Liver (tissue), 9 donors: ENCODE data around the gene VGLL2. TPM values are rescaled to one million over a fixed set of nuclear protein-coding genes. Genes with fewer than 3 reads are reported as not detected.

Experiments used
- DNase-seq: peaks from one replicate; pipeline ENCODE4 v3.0.0-alpha.2; 2017; ENCODE audit warnings: low spot score
- H3K27ac ChIP-seq, 2 donors: one replicate each; pipeline ENCODE4 v1.7.0; 2013; ENCODE audit warnings: inconsistent platforms in 2 of 2, low read length in 2 of 2, control low read depth in 1 of 2, low read depth in 1 of 2, mild to moderate bottlenecking in 1 of 2
- H3K27me3 ChIP-seq, 4 donors: one replicate each; pipeline versions ENCODE4 v1.6.1 to v1.7.0; 2013; ENCODE audit warnings: low read length in 3 of 4, inconsistent platforms in 1 of 4, mild to moderate bottlenecking in 1 of 4, moderate library complexity in 1 of 4; ENCODE audit not compliant: control insufficient read depth in 4 of 4, insufficient read depth in 4 of 4
- H3K36me3 ChIP-seq, 4 donors: one replicate each; pipeline versions ENCODE4 v1.6.1 to v1.7.0; 2013; ENCODE audit warnings: low read length in 3 of 4, mild to moderate bottlenecking in 3 of 4, low read depth in 1 of 4, moderate library complexity in 1 of 4; ENCODE audit not compliant: control insufficient read depth in 4 of 4, insufficient read depth in 3 of 4
- H3K4me1 ChIP-seq, 4 donors: one replicate each; pipeline versions ENCODE4 v1.6.1 to v1.7.0; 2013; ENCODE audit warnings: low read length in 3 of 4, mild to moderate bottlenecking in 3 of 4, moderate library complexity in 1 of 4; ENCODE audit not compliant: control insufficient read depth in 4 of 4, insufficient read depth in 4 of 4
- H3K4me3 ChIP-seq, 3 donors: one replicate each; pipeline versions ENCODE4 v1.6.1 to v1.7.0; 2013; ENCODE audit warnings: low read length in 3 of 3, control low read depth in 1 of 3, low read depth in 1 of 3, mild to moderate bottlenecking in 1 of 3
- H3K9ac ChIP-seq, 2 donors: one replicate each; pipeline ENCODE4 v1.7.0; 2013; ENCODE audit warnings: low read length in 2 of 2, mild to moderate bottlenecking in 2 of 2, moderate library complexity in 2 of 2, control low read depth in 1 of 2, low read depth in 1 of 2
- H3K9me3 ChIP-seq, 4 donors: one replicate each; pipeline versions ENCODE4 v1.6.1 to v1.7.0; 2013; ENCODE audit warnings: low read length in 3 of 4; ENCODE audit not compliant: control insufficient read depth in 4 of 4
- FOXA2 ChIP-seq: IDR thresholded peaks from 2 replicates; pipeline ENCODE4 v1.6.1; 2016; ENCODE audit warnings: antibody characterized with exemption
- GABPA ChIP-seq, 2 donors: IDR thresholded peaks in 1 of 2; conservative IDR thresholded peaks in 1 of 2; 2 replicates each; pipeline ENCODE4 v1.6.1; 2016; ENCODE audit warnings: antibody characterized with exemption in 2 of 2, mild to moderate bottlenecking in 1 of 2, moderate library complexity in 1 of 2
- HNF4A ChIP-seq, 2 donors: conservative IDR thresholded peaks; 2 replicates each; pipeline ENCODE4 v1.6.1; 2016; ENCODE audit warnings: antibody characterized with exemption in 2 of 2, mild to moderate bottlenecking in 2 of 2
- JUND ChIP-seq, 2 donors: IDR thresholded peaks; 2 replicates each; pipeline ENCODE4 v1.6.1; 2016; ENCODE audit warnings: antibody characterized with exemption in 2 of 2
- RAD21 ChIP-seq, 2 donors: IDR thresholded peaks; 2 replicates each; pipeline ENCODE4 v1.6.1; 2016; ENCODE audit warnings: antibody characterized with exemption in 2 of 2, mild to moderate bottlenecking in 2 of 2
- RXRA ChIP-seq, 2 donors: IDR thresholded peaks; 2 replicates each; pipeline ENCODE4 v1.6.1; 2017 to 2018; ENCODE audit warnings: antibody characterized with exemption in 2 of 2, mild to moderate bottlenecking in 1 of 2
- TAF1 ChIP-seq: conservative IDR thresholded peaks from 2 replicates; pipeline ENCODE4 v1.6.1; 2016; ENCODE audit warnings: antibody characterized with exemption, mild to moderate bottlenecking
- YY1 ChIP-seq: IDR thresholded peaks from 2 replicates; pipeline ENCODE4 v1.6.1; 2016; ENCODE audit warnings: antibody characterized with exemption, mild to moderate bottlenecking
- WGBS: extraction: QIAGEN DNeasy Blood & Tissue Kit; methylation state at CpG from one replicate; pipeline ENCODE4 v1.1.7; 2013; 5-methylcytosine and 5-hydroxymethylcytosine counted together
- polyA plus RNA-seq, 2 donors: library from polyadenylated mRNA; stranded (reverse) in 1 of 2; unstranded in 1 of 2; fragments of 200-250 nt in 1 of 2; fragments of >200 nt in 1 of 2; fragmentation: Nextera tagmentation in 1 of 2; extraction: Ambion mirVana in 1 of 2; gene quantifications; one replicate each; pipeline versions ENCODE4 v1.2.1 to v1.2.3, GENCODE V29; 2013 to 2015
- total RNA-seq, 2 donors: library from RNA; depleted of rRNA; stranded (reverse); fragments of >200 nt; gene quantifications; one replicate each; pipeline ENCODE4 v1.2.3, GENCODE V29; 2014
- TF ChIP-seq, protein P1 (sequence below): IDR thresholded peaks from 2 replicates; pipeline ENCODE4 v1.6.1; 2016; ENCODE audit warnings: antibody characterized with exemption, mild to moderate bottlenecking
- TF ChIP-seq, protein P2 (sequence below): IDR thresholded peaks from 2 replicates; pipeline ENCODE4 v1.6.1; 2016; ENCODE audit warnings: antibody characterized with exemption
- TF ChIP-seq, protein P3 (sequence below): IDR thresholded peaks from 2 replicates; pipeline ENCODE4 v1.6.1; 2016; ENCODE audit warnings: antibody characterized with exemption
- TF ChIP-seq, protein P4 (sequence below): IDR thresholded peaks from 2 replicates; pipeline ENCODE4 v1.6.1; 2016; ENCODE audit warnings: antibody characterized with exemption
- donor health status: healthy.
- donor health status: healthy.
- donor health status: healthy.
- donor health status: healthy.
- donor health status: healthy.

The VGLL2 gene
- total and polyA plus RNA-seq, 4 donors = not detected

DNA sequence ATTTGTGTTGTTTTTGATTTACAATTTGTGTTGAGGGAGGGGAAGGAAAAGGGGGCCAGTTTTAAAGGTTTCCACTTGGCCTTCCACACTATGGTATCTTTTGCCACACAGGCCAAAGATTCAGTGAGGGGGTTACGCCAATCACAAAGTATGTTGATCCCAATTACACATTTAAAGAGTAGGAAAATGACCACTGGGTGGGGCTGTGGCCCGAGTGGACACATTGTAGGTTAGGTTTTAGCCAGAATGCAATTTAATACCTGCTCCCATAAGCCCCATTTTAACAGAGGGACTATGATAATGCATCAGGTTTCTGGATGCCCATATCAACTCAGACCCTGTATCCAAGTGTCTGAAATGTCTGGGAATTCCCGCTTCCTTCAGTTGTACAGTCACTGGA lies 15.6 kb downstream of the VGLL2 start:
- H3K27ac ChIP-seq = no peak overlapping the region
- DNase-seq = no peak
- no peaks in the 10 kb centered on the region for H3K9me3 ChIP-seq
- H3K9ac ChIP-seq = no peak overlapping the region
- H3K36me3 ChIP-seq = no peaks in the 10 kb centered on the region
- no peaks in the 10 kb centered on the region for H3K4me1 ChIP-seq
- TF ChIP-seq, protein P1, sequence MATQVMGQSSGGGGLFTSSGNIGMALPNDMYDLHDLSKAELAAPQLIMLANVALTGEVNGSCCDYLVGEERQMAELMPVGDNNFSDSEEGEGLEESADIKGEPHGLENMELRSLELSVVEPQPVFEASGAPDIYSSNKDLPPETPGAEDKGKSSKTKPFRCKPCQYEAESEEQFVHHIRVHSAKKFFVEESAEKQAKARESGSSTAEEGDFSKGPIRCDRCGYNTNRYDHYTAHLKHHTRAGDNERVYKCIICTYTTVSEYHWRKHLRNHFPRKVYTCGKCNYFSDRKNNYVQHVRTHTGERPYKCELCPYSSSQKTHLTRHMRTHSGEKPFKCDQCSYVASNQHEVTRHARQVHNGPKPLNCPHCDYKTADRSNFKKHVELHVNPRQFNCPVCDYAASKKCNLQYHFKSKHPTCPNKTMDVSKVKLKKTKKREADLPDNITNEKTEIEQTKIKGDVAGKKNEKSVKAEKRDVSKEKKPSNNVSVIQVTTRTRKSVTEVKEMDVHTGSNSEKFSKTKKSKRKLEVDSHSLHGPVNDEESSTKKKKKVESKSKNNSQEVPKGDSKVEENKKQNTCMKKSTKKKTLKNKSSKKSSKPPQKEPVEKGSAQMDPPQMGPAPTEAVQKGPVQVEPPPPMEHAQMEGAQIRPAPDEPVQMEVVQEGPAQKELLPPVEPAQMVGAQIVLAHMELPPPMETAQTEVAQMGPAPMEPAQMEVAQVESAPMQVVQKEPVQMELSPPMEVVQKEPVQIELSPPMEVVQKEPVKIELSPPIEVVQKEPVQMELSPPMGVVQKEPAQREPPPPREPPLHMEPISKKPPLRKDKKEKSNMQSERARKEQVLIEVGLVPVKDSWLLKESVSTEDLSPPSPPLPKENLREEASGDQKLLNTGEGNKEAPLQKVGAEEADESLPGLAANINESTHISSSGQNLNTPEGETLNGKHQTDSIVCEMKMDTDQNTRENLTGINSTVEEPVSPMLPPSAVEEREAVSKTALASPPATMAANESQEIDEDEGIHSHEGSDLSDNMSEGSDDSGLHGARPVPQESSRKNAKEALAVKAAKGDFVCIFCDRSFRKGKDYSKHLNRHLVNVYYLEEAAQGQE = no peak
- TF ChIP-seq RAD21 (IDR thresholded peaks at IDR 0.05) = peak in 1 of 2 donors; percentile 12
- 68% methylated on average over 3 of the region's 3 CpGs for WGBS
- H3K4me3 ChIP-seq = no peak overlapping the region
- H3K27me3 ChIP-seq = peaks cover 1 to 17% (median 3%) of the 10 kb centered on the region in 4 donors

DNA sequence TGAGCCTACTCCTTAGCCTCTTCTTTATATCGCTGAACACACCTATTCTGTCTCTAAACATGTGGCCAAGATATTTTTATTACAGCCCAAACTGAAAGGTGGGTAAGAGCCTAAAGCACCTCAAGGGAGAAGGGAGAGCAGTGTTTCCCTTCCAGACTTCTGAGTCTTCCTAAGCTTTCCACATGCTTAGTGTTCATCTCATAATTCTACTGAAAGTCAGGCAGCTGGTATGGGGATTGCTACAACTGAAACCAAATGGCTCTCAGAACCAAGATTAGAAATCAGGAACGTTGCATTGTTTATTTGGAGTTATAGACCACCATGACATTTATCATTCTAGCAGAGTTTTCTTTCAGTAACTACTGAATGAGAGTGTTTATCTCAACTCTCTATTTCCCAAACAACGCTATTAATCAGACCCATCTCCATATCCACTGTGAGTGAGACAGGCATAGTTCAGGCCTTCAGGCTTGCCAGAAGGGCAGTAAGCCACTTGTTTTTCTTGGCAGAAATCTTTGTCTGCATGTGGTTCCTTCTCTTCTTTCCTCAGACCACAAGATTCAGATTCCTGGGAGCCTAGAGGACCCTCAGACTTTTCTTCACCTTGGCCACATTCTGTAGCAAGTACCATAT lies 22.8 kb downstream of the VGLL2 start:
- 77% methylated on average over 3 of the region's 3 CpGs for WGBS
- no peaks in the 10 kb centered on the region for H3K9me3 ChIP-seq
- TF ChIP-seq HNF4A (conservative IDR thresholded peaks at IDR 0.05) (no peak), RXRA (IDR thresholded peaks at IDR 0.05) (no peak), FOXA2 (no peak), TAF1 (no peak), JUND (IDR thresholded peaks at IDR 0.05) (no peak), GABPA (IDR thresholded peaks at IDR 0.05 in 1 of 2, conservative IDR thresholded peaks at IDR 0.05 in 1 of 2) (no peak), YY1 (no peak), RAD21 (IDR thresholded peaks at IDR 0.05) (no peak)
- TF ChIP-seq, protein P2, sequence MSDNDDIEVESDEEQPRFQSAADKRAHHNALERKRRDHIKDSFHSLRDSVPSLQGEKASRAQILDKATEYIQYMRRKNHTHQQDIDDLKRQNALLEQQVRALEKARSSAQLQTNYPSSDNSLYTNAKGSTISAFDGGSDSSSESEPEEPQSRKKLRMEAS = no peak
- TF ChIP-seq, protein P3, sequence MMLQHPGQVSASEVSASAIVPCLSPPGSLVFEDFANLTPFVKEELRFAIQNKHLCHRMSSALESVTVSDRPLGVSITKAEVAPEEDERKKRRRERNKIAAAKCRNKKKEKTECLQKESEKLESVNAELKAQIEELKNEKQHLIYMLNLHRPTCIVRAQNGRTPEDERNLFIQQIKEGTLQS = no peak
- TF ChIP-seq, protein P1 = no peak
- TF ChIP-seq, protein P4, sequence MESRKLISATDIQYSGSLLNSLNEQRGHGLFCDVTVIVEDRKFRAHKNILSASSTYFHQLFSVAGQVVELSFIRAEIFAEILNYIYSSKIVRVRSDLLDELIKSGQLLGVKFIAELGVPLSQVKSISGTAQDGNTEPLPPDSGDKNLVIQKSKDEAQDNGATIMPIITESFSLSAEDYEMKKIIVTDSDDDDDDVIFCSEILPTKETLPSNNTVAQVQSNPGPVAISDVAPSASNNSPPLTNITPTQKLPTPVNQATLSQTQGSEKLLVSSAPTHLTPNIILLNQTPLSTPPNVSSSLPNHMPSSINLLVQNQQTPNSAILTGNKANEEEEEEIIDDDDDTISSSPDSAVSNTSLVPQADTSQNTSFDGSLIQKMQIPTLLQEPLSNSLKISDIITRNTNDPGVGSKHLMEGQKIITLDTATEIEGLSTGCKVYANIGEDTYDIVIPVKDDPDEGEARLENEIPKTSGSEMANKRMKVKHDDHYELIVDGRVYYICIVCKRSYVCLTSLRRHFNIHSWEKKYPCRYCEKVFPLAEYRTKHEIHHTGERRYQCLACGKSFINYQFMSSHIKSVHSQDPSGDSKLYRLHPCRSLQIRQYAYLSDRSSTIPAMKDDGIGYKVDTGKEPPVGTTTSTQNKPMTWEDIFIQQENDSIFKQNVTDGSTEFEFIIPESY = no peak
- no peak for DNase-seq
- H3K36me3 ChIP-seq = no peaks in the 10 kb centered on the region
- H3K4me3 ChIP-seq = no peak overlapping the region
- H3K9ac ChIP-seq = no peak overlapping the region
- no peak overlapping the region for H3K27ac ChIP-seq
- H3K4me1 ChIP-seq = no peaks in the 10 kb centered on the region
- H3K27me3 ChIP-seq = peaks cover 0 to 10% (median 0%) of the 10 kb centered on the region in 4 donors
